Measurements from ENCODE around the gene C6orf52. TPM values are rescaled to one million over a fixed set of nuclear protein-coding genes. Genes with fewer than 3 reads are reported as not detected.
"Not testable (repeated sequence)": the region's sequence is repeated elsewhere in the genome, so short reads cannot be mapped to it uniquely, and the experiment has no call there.

The C6orf52 gene
- total and polyA plus RNA-seq, 4 donors: 0.99 to 7.6 (median 7.1) TPM

DNA sequence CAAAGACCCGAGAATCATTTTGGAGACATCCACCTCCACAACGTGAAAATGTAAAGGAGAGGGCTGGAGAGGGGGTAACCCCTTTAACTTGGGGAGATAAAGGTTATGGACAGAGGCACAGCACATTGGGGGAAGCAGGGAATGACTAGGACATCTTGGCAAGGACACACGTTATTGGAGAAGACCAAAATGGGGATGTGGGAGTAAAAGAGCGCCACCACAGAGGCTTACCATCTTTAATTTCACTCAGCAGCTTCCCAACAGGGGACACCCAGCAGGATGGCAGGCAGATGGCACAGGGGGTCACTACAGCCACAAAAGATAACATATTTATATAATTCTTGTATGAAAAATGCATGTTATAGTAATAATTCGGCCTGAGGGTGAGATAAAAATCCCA, 9.8 kb downstream of the C6orf52 start:
- H3K9me3 ChIP-seq (ENCODE audit: control insufficient read depth, insufficient read depth, low read length): no peaks in the 10 kb centered on the region
- 83% methylated on average over 1 of the region's 5 CpGs for WGBS (ENCODE audit: insufficient coverage)
- no peaks in the 10 kb centered on the region for H3K4me1 ChIP-seq (ENCODE audit: control insufficient read depth, insufficient read depth, low read length)
- H3K4me3 ChIP-seq (ENCODE audit: low read depth, low read length): no peak overlapping the region
- no peak overlapping the region for H3K27ac ChIP-seq (ENCODE audit: low read depth, low read length)
- DNase-seq (ENCODE audit: low read depth in 4 of 6, low spot score in 6 of 6): no peak
- H3K36me3 ChIP-seq (ENCODE audit: control insufficient read depth, insufficient read depth, low read length): no peaks in the 10 kb centered on the region
- no peaks in the 10 kb centered on the region for H3K27me3 ChIP-seq (ENCODE audit: control insufficient read depth, insufficient read depth, low read length)

- DNase-seq (ENCODE audit: low read depth in 4 of 6, low spot score in 6 of 6): no peak
- Histone ChIP-seq H3K4me1 (ENCODE audit: control insufficient read depth, insufficient read depth, low read length) (no peaks in the 10 kb centered on the region), H3K9me3 (ENCODE audit: control insufficient read depth, insufficient read depth, low read length) (no peaks in the 10 kb centered on the region), H3K27ac (ENCODE audit: low read depth, low read length) (no peak overlapping the region), H3K27me3 (ENCODE audit: control insufficient read depth, insufficient read depth, low read length) (no peaks in the 10 kb centered on the region), H3K4me3 (ENCODE audit: low read depth, low read length) (no peak overlapping the region), H3K36me3 (ENCODE audit: control insufficient read depth, insufficient read depth, low read length) (no peaks in the 10 kb centered on the region)
Measured at GRCh38 chr6:10682355-10682988, 11.9 kb downstream of the C6orf52 start.

- Histone ChIP-seq H3K27ac (ENCODE audit: low read depth, low read length) (no peak overlapping the region), H3K9me3 (ENCODE audit: control insufficient read depth, insufficient read depth, low read length) (no peaks in the 10 kb centered on the region), H3K36me3 (ENCODE audit: control insufficient read depth, insufficient read depth, low read length) (no peaks in the 10 kb centered on the region), H3K27me3 (ENCODE audit: control insufficient read depth, insufficient read depth, low read length) (no peaks in the 10 kb centered on the region), H3K4me3 (ENCODE audit: low read depth, low read length) (no peak overlapping the region), H3K4me1 (ENCODE audit: control insufficient read depth, insufficient read depth, low read length) (no peaks in the 10 kb centered on the region)
- no peak for DNase-seq (ENCODE audit: low read depth in 4 of 6, low spot score in 6 of 6)
- WGBS (ENCODE audit: insufficient coverage): no CpG with 5 or more reads among the region's 3 CpGs
Measured at GRCh38 chr6:10681795-10682194, 12.6 kb downstream of the C6orf52 start.

GRCh38 chr6:10678456-10678855, 16.0 kb downstream of the C6orf52 start:
- Histone ChIP-seq H3K9me3 (ENCODE audit: control insufficient read depth, insufficient read depth, low read length) (no peaks in the 10 kb centered on the region), H3K4me1 (ENCODE audit: control insufficient read depth, insufficient read depth, low read length) (no peaks in the 10 kb centered on the region), H3K27ac (ENCODE audit: low read depth, low read length) (no peak overlapping the region), H3K27me3 (ENCODE audit: control insufficient read depth, insufficient read depth, low read length) (no peaks in the 10 kb centered on the region), H3K4me3 (ENCODE audit: low read depth, low read length) (no peak overlapping the region), H3K36me3 (ENCODE audit: control insufficient read depth, insufficient read depth, low read length) (no peaks in the 10 kb centered on the region)
- 92% methylated on average over 4 of the region's 4 CpGs for WGBS (ENCODE audit: insufficient coverage)
- no peak for DNase-seq (ENCODE audit: low read depth in 4 of 6, low spot score in 6 of 6)

DNA sequence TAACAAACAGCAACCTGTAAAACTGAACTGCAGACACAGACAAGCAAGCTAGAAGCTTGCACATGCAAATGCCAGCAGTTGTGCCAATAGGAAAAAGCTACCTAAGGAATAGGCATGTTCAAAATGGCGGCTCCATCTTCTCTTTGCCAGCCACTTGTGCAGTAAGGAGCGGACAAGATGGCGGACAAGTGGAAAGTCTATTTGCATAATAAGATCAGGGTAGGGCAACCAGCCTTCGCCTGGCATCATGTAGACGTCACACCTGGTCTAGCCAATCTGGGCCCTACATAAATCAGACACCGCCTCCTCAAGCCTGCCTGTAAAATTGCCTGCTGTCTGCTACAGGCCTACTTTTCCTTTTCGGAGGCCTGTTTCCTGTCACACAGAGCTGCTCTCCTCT, 18.0 kb downstream of the C6orf52 start:
- H3K4me3 ChIP-seq (ENCODE audit: low read depth, low read length): no peak overlapping the region
- H3K27me3 ChIP-seq (ENCODE audit: control insufficient read depth, insufficient read depth, low read length): no peaks in the 10 kb centered on the region
- no peaks in the 10 kb centered on the region for H3K36me3 ChIP-seq (ENCODE audit: control insufficient read depth, insufficient read depth, low read length)
- 92% methylated on average over 7 of the region's 7 CpGs for WGBS (ENCODE audit: insufficient coverage)
- H3K27ac ChIP-seq (ENCODE audit: low read depth, low read length): no peak overlapping the region
- no peak for DNase-seq (ENCODE audit: low read depth in 4 of 6, low spot score in 6 of 6)
- H3K9me3 ChIP-seq (ENCODE audit: control insufficient read depth, insufficient read depth, low read length): no peaks in the 10 kb centered on the region
- H3K4me1 ChIP-seq (ENCODE audit: control insufficient read depth, insufficient read depth, low read length): no peaks in the 10 kb centered on the region

GRCh38 chr6:10668126-10668917, 26.1 kb downstream of the C6orf52 start:
- Histone ChIP-seq H3K27me3 (ENCODE audit: control insufficient read depth, insufficient read depth, low read length) (no peaks in the 10 kb centered on the region), H3K9me3 (ENCODE audit: control insufficient read depth, insufficient read depth, low read length) (no peaks in the 10 kb centered on the region), H3K36me3 (ENCODE audit: control insufficient read depth, insufficient read depth, low read length) (no peaks in the 10 kb centered on the region), H3K4me3 (ENCODE audit: low read depth, low read length) (no peak overlapping the region), H3K27ac (ENCODE audit: low read depth, low read length) (no peak overlapping the region), H3K4me1 (ENCODE audit: control insufficient read depth, insufficient read depth, low read length) (no peaks in the 10 kb centered on the region)
- no peak for DNase-seq (ENCODE audit: low read depth in 4 of 6, low spot score in 6 of 6)
- WGBS (ENCODE audit: insufficient coverage): 89% methylated on average over 6 of the region's 6 CpGs

DNA sequence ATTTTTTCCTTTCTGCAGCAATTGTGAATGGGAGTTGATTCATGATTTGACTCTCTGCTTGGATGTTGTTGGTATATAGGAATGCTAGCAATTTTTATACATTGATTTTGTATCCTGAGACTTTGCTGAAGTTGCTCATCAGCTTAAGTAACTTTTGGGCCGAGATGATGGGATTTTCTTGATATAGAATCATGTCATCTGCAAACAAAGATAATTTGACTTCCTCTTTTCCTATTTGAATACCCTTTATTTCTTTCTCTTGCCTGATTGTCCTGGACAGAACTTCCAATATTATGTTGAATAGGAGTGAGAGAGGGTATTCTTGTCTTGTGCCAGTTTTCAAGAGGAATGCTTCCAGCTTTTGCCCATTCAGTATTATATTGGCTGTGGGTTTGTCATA, 28.8 kb downstream of the C6orf52 start:
- H3K9me3 ChIP-seq (ENCODE audit: control insufficient read depth, insufficient read depth, low read length); H3K36me3 ChIP-seq (ENCODE audit: control insufficient read depth, insufficient read depth, low read length); DNase-seq (ENCODE audit: low read depth in 4 of 6, low spot score in 6 of 6); H3K4me3 ChIP-seq (ENCODE audit: low read depth, low read length); H3K4me1 ChIP-seq (ENCODE audit: control insufficient read depth, insufficient read depth, low read length); H3K27me3 ChIP-seq (ENCODE audit: control insufficient read depth, insufficient read depth, low read length); H3K27ac ChIP-seq (ENCODE audit: low read depth, low read length): not testable (repeated sequence)
- WGBS (ENCODE audit: insufficient coverage): no CpG with 5 or more reads among the region's 1 CpG

- Histone ChIP-seq H3K4me3 (ENCODE audit: low read depth, low read length) (no peak overlapping the region), H3K36me3 (ENCODE audit: control insufficient read depth, insufficient read depth, low read length) (no peaks in the 10 kb centered on the region), H3K4me1 (ENCODE audit: control insufficient read depth, insufficient read depth, low read length) (no peaks in the 10 kb centered on the region), H3K27me3 (ENCODE audit: control insufficient read depth, insufficient read depth, low read length) (no peaks in the 10 kb centered on the region), H3K27ac (ENCODE audit: low read depth, low read length) (no peak overlapping the region), H3K9me3 (ENCODE audit: control insufficient read depth, insufficient read depth, low read length) (no peaks in the 10 kb centered on the region)
- DNase-seq (ENCODE audit: low read depth in 4 of 6, low spot score in 6 of 6): no peak
- 100% methylated on average over 1 of the region's 2 CpGs for WGBS (ENCODE audit: insufficient coverage)
Measured at GRCh38 chr6:10662742-10663141, 31.7 kb downstream of the C6orf52 start.

DNA sequence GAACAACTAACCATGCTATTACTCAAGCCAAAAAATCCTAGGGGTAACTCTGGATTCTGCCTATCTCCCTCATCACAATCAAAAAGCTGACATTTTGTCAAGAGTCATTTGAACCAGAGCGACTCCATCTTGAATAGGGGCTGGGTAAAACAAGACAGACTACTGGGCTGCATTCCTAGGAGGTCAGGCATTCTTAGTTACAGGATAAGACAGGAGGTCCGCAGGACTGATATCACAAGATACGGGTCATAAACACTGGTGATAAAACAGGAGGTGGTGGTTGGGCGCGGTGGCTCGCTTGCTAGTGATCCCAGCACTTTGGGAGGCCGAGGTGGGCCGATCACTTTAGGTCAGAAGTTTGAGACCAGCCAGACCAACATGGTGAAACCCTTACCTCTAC, 32.2 kb downstream of the C6orf52 start:
- WGBS (ENCODE audit: insufficient coverage): 97% methylated on average over 8 of the region's 8 CpGs
- no peaks in the 10 kb centered on the region for H3K9me3 ChIP-seq (ENCODE audit: control insufficient read depth, insufficient read depth, low read length)
- no peaks in the 10 kb centered on the region for H3K27me3 ChIP-seq (ENCODE audit: control insufficient read depth, insufficient read depth, low read length)
- no peaks in the 10 kb centered on the region for H3K4me1 ChIP-seq (ENCODE audit: control insufficient read depth, insufficient read depth, low read length)
- no peaks in the 10 kb centered on the region for H3K36me3 ChIP-seq (ENCODE audit: control insufficient read depth, insufficient read depth, low read length)
- DNase-seq (ENCODE audit: low read depth in 4 of 6, low spot score in 6 of 6): no peak
- no peak overlapping the region for H3K4me3 ChIP-seq (ENCODE audit: low read depth, low read length)
- H3K27ac ChIP-seq (ENCODE audit: low read depth, low read length): no peak overlapping the region
